Measurements from ENCODE around the gene UBE2M.
"Not testable (repeated sequence)": the region's sequence is repeated elsewhere in the genome, so short reads cannot be mapped to it uniquely, and the experiment has no call there.

The UBE2M gene

DNA sequence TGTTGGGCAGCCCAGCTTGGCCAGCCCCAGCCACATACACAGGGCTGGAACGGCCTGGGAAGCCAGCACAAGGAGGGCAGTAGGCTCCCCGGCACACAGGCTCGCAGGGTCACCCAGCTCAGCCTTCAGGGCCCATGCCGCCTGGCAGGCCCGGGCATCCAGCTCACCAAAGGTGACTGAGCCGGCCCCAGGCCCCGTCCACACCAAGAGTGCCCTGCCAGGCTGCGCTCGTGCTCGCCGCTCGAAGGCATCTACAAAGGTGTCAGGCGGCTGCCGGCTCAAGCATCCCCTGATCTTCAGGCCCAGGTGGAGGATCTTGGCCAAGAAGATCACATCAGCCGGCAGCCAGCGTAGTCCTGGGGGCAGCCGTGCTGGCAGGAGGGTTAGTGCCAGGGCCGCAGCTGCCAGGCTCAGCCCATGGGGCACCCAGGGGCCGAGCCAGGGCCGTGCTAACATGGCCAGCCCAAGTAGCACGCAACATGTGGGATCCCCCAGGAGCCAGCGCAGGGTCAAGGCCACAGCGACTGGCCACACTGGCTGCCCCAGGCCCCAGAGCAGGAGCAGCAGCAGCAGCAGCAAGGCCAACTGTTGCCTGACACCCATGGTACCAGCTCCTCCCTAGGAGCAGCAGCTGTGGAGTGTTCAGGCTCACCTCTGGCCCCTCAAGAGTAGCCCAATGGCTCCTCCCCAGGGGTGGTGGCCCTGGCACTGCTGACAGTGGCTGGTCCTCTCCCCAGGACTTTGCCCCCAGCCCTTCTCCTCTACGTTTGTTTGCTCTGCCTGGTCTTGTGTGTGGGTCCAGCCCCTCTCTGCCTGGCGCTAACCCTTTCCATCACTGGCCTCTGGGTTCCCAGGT is 46.8 kb downstream of the UBE2M start, which contains the start of gene SLC27A5:
Gene SLC27A5, minus strand, starts transcription at position 640 of the 856 bp plus-strand sequence. Its CDS starts 37 bp downstream, at position 603.
- DNase-seq = no peak

DNA sequence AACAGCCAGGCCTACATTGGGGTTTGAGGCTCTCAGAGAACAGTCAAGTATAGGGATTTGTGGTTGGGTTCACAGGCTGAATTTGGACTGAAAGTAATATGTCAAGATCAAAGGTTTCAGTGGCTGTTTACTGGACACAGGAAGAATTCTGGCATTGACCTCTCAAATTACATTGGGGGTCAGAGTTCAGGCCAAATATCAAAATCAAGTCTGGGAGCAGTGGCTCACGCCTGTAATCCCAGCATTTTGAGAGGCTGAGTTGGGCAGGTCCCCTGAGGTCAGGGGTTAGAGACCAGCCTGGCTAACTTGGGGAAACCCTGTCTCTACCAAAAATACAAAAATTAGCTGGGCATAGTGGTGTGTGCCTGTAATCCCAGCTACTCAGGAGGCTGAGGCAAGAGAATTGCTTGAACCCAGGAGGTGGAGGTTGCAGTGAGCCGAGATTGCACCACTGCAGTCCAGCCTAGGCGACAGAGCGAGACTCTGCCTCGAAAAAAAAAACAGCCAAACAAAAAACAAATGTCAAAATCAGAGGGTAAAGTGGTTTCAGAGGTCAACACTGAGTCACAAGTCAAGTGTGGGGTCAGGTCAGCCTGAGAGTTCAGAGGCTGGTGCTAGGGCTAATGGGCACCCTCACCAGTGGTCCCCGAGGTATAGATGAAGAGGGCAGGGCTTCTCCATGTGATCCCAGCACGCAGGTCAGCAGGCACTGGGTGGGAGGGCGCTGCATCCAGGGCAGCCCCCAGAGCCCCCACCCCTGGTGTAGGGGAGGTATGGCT is 48.1 kb downstream of the UBE2M start:
- no peak for DNase-seq

DNA sequence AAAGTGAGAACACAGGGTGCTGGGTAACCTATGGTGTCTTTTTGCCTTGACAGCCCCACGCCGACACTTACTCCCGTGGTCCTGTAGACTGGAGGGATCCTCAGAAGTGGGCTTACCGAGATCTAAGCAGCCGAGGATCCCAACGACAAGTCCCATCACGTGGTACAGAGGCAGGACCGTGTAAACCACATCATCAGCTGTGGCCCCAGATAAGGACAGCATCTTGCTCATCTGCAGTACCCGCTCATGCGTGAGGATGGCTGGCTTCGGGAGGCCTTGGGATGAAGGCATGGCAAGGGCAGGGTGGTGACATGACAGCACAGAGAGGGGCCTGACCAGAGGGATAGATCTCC is 48.7 kb downstream of the UBE2M start:
- no peak for DNase-seq

DNA sequence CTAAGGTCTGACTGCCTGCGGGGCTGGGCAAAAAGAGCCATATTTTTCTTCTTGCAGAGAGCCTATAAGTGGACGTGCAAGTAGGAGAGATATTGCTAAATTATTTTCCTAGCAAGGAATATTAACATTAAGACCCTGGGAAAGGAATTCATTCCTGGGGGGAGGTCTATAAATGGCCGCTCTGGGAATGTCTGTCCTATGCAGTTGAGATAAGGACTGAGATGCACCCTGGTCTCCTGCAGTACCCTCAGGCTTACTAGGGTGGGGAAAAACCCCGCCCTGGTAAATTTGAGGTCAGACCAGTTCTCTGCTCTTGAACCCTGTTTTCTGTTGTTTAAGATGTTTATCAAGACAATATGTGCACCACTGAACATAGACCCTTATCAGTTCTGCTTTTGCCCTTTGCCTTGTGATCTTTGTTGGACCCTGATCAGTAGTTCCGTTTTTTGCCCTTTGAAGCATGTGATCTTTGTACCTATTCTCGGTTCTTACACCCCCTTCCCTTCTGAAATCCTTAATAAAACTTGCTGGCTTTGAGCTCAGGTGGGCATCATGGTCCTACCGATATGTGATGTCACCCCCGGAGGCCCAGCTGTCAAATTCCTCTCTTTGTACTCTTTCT is 50.7 kb downstream of the UBE2M start:
- not testable (repeated sequence) for DNase-seq
